Psoas muscle (tissue), 8 donors: Measurements from ENCODE around the gene RAI1. TPM values are rescaled to one million over a fixed set of nuclear protein-coding genes. Genes with fewer than 3 reads are reported as not detected.

Experiments used
- ATAC-seq, 4 donors: fragments of 200-7000 bp; cut with Tn5 transposase; one replicate each; pipeline ENCODE4 v1.9.1; 2020; ENCODE audit warnings: moderate library complexity in 3 of 4, mild to moderate bottlenecking in 2 of 4
- DNase-seq, 2 donors: peaks; one replicate each; pipeline ENCODE4 v3.0.0-alpha.2; 2020
- H3K27ac ChIP-seq: fragments of 200-600 bp; one replicate; pipeline ENCODE4 v1.8.0; 2022
- H3K27me3 ChIP-seq, 3 donors: fragments of 200-600 bp in 1 of 3; one replicate each; pipeline versions ENCODE4 v1.6.1 to v1.8.0; 2013 to 2022; ENCODE audit warnings: low read length in 2 of 3, mild to moderate bottlenecking in 2 of 3, moderate library complexity in 1 of 3; ENCODE audit not compliant: insufficient read depth in 3 of 3
- H3K36me3 ChIP-seq, 2 donors: fragments of 200-600 bp in 1 of 2; one replicate each; pipeline versions ENCODE4 v1.6.1 to v1.8.0; 2013 to 2022; ENCODE audit warnings: low read depth in 1 of 2, mild to moderate bottlenecking in 1 of 2, moderate library complexity in 1 of 2; ENCODE audit not compliant: insufficient read depth in 1 of 2
- H3K4me1 ChIP-seq: fragments of 200-600 bp; one replicate; pipeline ENCODE4 v1.8.0; 2022
- H3K4me3 ChIP-seq: fragments of 200-600 bp; one replicate; pipeline ENCODE4 v1.8.0; 2022; ENCODE audit warnings: mild to moderate bottlenecking
- H3K9me3 ChIP-seq: fragments of 200-600 bp; one replicate; pipeline ENCODE4 v1.8.0; 2022
- WGBS, 3 donors: extraction: QIAGEN DNeasy Blood & Tissue Kit; methylation state at CpG; one replicate each; pipeline versions ENCODE4 v1.1.6 to v1.1.7; 2013; 5-methylcytosine and 5-hydroxymethylcytosine counted together
- intact Hi-C, 2 donors: fragments of 100-400 bp; cut with DNase I; formaldehyde crosslinking; loops; one replicate each; pipeline versions ENCODE4 v1.11.0 to v1.14.2; 2022
- polyA plus RNA-seq, 3 donors: library from polyadenylated mRNA; stranded (reverse); fragments of 200-250 nt; gene quantifications; one replicate each; pipeline ENCODE4 v1.2.3, GENCODE V29; 2013
- total RNA-seq, 4 donors: library from RNA; stranded (reverse); fragmentation: NEBNext Ultra II Directional in 2 of 4; extraction: Animal tissue kit (Norgen Biotek cat#: 25700) in 2 of 4; gene quantifications; one replicate each; pipeline versions ENCODE4 v1.2.1 to v1.2.4, GENCODE V29; 2021 to 2023
- TF ChIP-seq, protein P1 (sequence below): fragments of 200-600 bp; IDR thresholded peaks from one replicate; pipeline ENCODE4 v1.8.0; 2022; ENCODE audit warnings: antibody characterized with exemption
- donor health status: healthy with polysubstance abuse.
- donor health status: DM: no; HTN: no; CAD: no; lungs with moderate emphysema.
- donor health status: Bipolar disorder and iron deficiency.
- donor health status: healthy.
- donor health status: DM: yes; HTN: yes; CAD: no.
- donor health status: DM: no; HTN: no; CAD: no.
- donor health status: DM: no; HTN: no; CAD: no.
- donor health status: DM: yes; HTN: yes; CAD: no.

RAI1 gene
- total and polyA plus RNA-seq, 7 donors: 4.0 to 9.0 (median 7.1) TPM

DNA sequence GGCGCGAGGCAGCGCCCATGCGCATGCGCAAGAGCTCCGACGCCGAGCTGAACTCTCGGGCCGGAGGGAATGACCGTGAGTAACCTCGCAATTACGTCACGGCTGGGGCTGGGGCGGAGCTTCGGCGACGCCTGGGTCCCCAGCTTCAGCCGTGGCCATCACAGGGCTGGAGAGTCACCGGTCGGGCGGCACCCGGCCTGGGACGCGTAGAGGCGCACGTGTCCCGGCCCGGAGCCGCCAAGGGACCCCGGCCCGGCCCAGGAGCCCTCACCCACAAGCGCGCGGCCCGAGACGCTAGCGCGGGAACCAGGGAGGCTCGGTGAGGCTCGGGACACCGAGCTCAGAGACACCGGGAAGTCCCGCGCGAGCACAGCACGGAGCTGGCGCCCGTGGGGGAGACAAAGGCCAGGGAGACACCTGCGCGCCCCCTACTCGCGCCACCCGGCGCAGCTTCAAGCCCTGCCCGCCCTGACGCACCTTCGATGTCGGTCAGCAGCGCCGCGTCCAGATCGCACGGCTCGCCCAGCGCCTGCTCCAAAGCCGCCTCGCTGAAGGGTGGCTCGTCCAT, 155.1 kb downstream of the RAI1 start:
- WGBS, 3 donors: 0 to 1% (median 0%) methylated on average over 57 to 69 of the region's 69 CpGs
- Histone ChIP-seq H3K4me1 (peaks cover 59% of the 10 kb centered on the region), H3K27me3 (no peaks in the 10 kb centered on the region), H3K36me3 (no peaks in the 10 kb centered on the region), H3K27ac (peak overlapping the region; percentile 100), H3K4me3 (peak overlapping the region; percentile 88), H3K9me3 (no peaks in the 10 kb centered on the region)
- DNase-seq: peak; percentile 97 to 99
- TF ChIP-seq, protein P1, sequence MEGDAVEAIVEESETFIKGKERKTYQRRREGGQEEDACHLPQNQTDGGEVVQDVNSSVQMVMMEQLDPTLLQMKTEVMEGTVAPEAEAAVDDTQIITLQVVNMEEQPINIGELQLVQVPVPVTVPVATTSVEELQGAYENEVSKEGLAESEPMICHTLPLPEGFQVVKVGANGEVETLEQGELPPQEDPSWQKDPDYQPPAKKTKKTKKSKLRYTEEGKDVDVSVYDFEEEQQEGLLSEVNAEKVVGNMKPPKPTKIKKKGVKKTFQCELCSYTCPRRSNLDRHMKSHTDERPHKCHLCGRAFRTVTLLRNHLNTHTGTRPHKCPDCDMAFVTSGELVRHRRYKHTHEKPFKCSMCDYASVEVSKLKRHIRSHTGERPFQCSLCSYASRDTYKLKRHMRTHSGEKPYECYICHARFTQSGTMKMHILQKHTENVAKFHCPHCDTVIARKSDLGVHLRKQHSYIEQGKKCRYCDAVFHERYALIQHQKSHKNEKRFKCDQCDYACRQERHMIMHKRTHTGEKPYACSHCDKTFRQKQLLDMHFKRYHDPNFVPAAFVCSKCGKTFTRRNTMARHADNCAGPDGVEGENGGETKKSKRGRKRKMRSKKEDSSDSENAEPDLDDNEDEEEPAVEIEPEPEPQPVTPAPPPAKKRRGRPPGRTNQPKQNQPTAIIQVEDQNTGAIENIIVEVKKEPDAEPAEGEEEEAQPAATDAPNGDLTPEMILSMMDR: no peak
- intact Hi-C loops: loop anchor here in 1 of 2 donors (2.0 kb wide), 1 partner anchor 14 kb away; no protein-coding TSS in a partner anchor
- ATAC-seq: peak; percentile 82 to 87 (median 84)

DNA sequence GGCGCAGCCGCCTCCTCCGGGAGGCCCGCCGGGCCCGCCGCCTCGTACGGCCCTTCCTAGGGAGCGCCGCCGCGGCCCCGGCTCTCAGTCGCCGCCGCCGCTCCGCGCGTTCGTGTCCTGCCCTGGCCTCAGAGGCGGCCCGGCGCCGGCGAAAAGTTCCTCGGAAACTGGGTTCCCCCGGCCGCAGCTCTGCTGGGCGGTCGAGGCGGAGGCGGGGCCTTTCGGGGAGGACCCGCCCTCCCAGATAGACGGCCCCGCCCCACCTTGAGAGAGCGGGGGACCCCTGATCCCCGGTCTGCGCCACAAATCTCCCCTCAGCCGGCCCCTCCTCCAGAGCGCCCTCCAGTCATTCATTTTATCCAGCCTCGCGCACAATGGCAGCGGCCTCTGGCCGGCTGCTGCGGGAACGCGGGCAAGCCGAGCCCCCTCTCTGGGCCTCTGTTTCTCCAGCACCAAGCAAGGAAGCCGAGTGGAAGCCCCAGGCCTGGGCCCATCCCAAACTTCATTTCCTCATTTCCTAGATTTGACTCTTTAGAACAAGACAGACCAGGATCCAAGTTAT, 155.6 kb downstream of the RAI1 start, which contains the start of gene SREBF1:
Gene SREBF1, minus strand, starts transcription at position 169 of the 562 bp plus-strand sequence. CDS start 169 bp downstream, outside the sequence.
- intact Hi-C loops: loop anchor here in 1 of 2 donors (2.0 kb wide), 1 partner anchor 14 kb away; no protein-coding TSS in a partner anchor
- Histone ChIP-seq H3K27me3 (no peaks in the 10 kb centered on the region), H3K4me1 (peaks cover 59% of the 10 kb centered on the region), H3K9me3 (no peaks in the 10 kb centered on the region), H3K27ac (peak within 1 kb of the TSS; percentile 100), H3K36me3 (no peaks in the 10 kb centered on the region), H3K4me3 (peak within 1 kb of the TSS; percentile 88)
- DNase-seq: peak; percentile 65 to 76
- TF ChIP-seq, protein P1: no peak
- WGBS, 3 donors: 1 to 11% (median 4%) methylated on average over 38 to 52 of the region's 52 CpGs
- ATAC-seq: peak; percentile 4 to 13 (median 6)

DNA sequence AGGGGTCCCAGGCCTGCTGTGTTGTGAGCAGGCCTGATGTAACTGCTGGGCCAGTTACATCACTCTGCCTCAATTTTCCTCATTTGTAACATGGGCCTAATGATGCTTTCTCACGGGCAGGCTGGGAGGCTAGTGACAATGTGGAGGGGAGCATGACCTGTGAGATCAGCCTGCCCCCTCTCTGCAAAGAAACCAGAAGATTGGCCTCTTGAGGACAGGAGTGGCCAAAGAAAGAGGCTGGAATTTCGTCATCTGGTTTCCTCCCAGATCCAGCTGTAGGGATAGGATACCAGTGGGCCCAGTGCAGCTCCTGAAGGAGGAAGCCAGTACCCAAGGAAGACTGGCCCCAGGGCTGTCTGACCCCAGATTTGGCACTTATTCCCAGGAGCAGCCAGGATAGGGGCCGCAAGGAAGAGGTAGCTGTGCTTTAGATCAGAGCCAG, 156.1 kb downstream of the RAI1 start:
- TF ChIP-seq, protein P1: no peak
- Histone ChIP-seq H3K4me3 (peak overlapping the region; percentile 88), H3K36me3 (no peaks in the 10 kb centered on the region), H3K27ac (peak overlapping the region; percentile 100), H3K4me1 (peaks cover 63% of the 10 kb centered on the region), H3K9me3 (no peaks in the 10 kb centered on the region), H3K27me3 (no peaks in the 10 kb centered on the region)
- DNase-seq (peak; percentile 58 to 74), ATAC-seq (no peak)
- WGBS, 3 donors: 34 to 48% (median 42%) methylated on average over 3 of the region's 3 CpGs
- intact Hi-C loops: loop anchor here in 1 of 2 donors (2.0 kb wide), 1 partner anchor 15 kb away; no protein-coding TSS in a partner anchor

DNA sequence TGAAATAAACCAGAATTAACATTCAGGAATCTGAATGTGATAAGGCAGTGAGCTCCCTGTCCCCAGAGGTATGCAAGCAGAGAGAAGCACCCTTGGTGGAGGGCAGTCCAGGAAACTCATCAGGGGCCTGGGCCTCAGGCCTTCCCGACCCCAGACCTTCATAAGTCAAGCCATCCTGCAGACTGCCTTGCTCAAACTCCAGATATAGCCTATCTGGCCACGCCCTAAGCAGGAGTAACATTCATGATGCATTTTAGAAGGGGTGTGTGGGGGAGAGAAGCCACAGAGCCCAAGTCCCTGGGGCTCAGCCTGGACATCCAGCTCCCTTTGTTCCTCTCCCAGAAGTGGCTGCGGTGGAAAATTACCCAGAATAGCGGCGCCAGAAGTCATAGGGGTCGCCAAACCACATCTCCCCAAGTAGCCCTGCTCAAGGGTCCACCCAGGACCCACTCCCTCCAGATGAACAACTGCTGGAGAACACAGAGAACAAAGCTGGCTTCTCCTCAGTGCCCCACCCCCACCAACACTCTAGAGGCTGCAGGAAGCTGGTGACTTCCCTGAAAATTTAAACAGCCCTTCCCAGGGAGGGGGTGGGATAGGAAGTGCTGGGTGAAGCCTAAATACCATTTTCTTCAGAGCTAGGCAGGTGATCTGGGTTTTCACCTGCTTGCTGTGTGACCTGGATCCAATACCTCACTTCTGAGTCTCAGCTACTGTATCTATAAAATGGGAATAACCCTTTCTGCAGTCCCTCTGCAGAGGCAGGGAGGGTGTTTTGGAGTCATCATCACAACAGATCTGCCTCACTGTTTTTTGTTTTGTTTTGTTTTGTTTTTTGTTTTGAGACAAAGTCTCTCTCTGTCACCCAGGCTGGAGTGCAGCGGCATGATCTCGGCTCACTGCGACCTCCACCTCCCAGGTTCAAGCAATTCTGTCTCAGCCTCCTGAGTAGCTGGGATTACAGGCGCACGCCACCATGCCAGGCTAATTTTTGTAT, 157.0 kb downstream of the RAI1 start:
- TF ChIP-seq, protein P1: no peak
- no peak for ATAC-seq
- no peaks in the 10 kb centered on the region for H3K36me3 ChIP-seq
- intact Hi-C loops: loop anchor here in 1 of 2 donors (2.0 kb wide), 1 partner anchor 15 kb away; no protein-coding TSS in a partner anchor
- peak overlapping the region; percentile 100 for H3K27ac ChIP-seq
- no peak overlapping the region for H3K4me3 ChIP-seq
- H3K27me3 ChIP-seq: no peaks in the 10 kb centered on the region
- peaks cover 70% of the 10 kb centered on the region for H3K4me1 ChIP-seq
- no peaks in the 10 kb centered on the region for H3K9me3 ChIP-seq
- DNase-seq: peak; percentile 59 to 65
- WGBS, 3 donors: 57 to 68% (median 58%) methylated on average over 11 of the region's 11 CpGs
